ENCODE measurements around the gene SLC6A13. TPM values are rescaled to one million over a fixed set of nuclear protein-coding genes. Genes with fewer than 3 reads are reported as not detected.

SLC6A13 gene
- total and polyA plus RNA-seq, 2 of the 13 experiments (the other 11 are each of a cell fraction or from before 2014, with no cell fraction given) = 0.05 to 0.15 TPM

DNA sequence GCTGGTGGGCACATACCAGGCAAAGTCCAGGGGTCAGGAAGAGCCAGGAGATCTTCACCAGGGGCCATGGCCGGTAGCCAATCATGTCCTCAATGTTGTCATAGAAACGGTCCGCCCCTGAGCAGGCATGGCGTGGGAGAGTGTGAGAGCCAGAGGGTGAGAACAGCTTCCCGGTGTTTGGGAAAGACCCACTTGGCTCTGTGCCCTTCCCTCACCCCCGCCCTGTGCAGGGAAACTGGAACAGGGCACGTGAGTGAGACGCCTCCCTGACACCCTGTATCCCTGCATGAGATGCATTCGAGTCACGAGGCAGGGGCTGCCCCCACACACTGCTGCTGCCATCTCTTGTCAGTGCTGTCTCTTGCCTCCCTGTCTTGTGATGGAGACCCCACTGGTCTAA, 69.4 kb downstream of the SLC6A13 start (continued):
- TF ChIP-seq ZNF562 (CRISPR knock-in tag; IDR thresholded peaks at IDR 0.05; ENCODE audit: borderline replicate concordance) = no peak
- no peak for TF ChIP-seq ATF7-NPFF (CRISPR knock-in tag; IDR thresholded peaks at IDR 0.05; ENCODE audit: low read depth)
- TF ChIP-seq, protein P1, sequence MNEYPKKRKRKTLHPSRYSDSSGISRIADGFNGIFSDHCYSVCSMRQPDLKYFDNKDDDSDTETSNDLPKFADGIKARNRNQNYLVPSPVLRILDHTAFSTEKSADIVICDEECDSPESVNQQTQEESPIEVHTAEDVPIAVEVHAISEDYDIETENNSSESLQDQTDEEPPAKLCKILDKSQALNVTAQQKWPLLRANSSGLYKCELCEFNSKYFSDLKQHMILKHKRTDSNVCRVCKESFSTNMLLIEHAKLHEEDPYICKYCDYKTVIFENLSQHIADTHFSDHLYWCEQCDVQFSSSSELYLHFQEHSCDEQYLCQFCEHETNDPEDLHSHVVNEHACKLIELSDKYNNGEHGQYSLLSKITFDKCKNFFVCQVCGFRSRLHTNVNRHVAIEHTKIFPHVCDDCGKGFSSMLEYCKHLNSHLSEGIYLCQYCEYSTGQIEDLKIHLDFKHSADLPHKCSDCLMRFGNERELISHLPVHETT (CRISPR knock-in tag; conservative IDR thresholded peaks at IDR 0.05) = no peak
- no peak for TF ChIP-seq ZNF644 (CRISPR knock-in tag; IDR thresholded peaks at IDR 0.05; ENCODE audit: low read depth)
- no peak for TF ChIP-seq RFXANK (CRISPR knock-in tag; IDR thresholded peaks at IDR 0.05)
- TF ChIP-seq SETDB1 (CRISPR knock-in tag; IDR thresholded peaks at IDR 0.05; ENCODE audit: borderline replicate concordance) = no peak

- no TSS peak for BruUV-seq (replicated peaks)
- TF ChIP-seq MIER2 (CRISPR knock-in tag; IDR thresholded peaks at IDR 0.05) = no peak
- TF ChIP-seq MEIS1 (CRISPR knock-in tag; IDR thresholded peaks at IDR 0.05; ENCODE audit: borderline replicate concordance) = no peak
- TF ChIP-seq CREB1 (IDR thresholded peaks at IDR 0.05) = no peak
- no peak for TF ChIP-seq CREB1 (CRISPR knock-in tag; IDR thresholded peaks at IDR 0.05)
- TF ChIP-seq, protein P2, sequence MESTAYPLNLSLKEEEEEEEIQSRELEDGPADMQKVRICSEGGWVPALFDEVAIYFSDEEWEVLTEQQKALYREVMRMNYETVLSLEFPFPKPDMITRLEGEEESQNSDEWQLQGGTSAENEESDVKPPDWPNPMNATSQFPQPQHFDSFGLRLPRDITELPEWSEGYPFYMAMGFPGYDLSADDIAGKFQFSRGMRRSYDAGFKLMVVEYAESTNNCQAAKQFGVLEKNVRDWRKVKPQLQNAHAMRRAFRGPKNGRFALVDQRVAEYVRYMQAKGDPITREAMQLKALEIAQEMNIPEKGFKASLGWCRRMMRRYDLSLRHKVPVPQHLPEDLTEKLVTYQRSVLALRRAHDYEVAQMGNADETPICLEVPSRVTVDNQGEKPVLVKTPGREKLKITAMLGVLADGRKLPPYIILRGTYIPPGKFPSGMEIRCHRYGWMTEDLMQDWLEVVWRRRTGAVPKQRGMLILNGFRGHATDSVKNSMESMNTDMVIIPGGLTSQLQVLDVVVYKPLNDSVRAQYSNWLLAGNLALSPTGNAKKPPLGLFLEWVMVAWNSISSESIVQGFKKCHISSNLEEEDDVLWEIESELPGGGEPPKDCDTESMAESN (CRISPR knock-in tag; conservative IDR thresholded peaks at IDR 0.05) = no peak
- TF ChIP-seq ZNF124 (CRISPR knock-in tag; IDR thresholded peaks at IDR 0.05) = no peak
- TF ChIP-seq, protein P3, sequence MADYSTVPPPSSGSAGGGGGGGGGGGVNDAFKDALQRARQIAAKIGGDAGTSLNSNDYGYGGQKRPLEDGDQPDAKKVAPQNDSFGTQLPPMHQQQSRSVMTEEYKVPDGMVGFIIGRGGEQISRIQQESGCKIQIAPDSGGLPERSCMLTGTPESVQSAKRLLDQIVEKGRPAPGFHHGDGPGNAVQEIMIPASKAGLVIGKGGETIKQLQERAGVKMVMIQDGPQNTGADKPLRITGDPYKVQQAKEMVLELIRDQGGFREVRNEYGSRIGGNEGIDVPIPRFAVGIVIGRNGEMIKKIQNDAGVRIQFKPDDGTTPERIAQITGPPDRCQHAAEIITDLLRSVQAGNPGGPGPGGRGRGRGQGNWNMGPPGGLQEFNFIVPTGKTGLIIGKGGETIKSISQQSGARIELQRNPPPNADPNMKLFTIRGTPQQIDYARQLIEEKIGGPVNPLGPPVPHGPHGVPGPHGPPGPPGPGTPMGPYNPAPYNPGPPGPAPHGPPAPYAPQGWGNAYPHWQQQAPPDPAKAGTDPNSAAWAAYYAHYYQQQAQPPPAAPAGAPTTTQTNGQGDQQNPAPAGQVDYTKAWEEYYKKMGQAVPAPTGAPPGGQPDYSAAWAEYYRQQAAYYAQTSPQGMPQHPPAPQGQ (CRISPR knock-in tag; IDR thresholded peaks at IDR 0.05; ENCODE audit: borderline replicate concordance) = no peak
- no peak for TF ChIP-seq ZNF329 (CRISPR knock-in tag; IDR thresholded peaks at IDR 0.05; ENCODE audit: low read depth)
- TF ChIP-seq ZNF276 (CRISPR knock-in tag; IDR thresholded peaks at IDR 0.05; ENCODE audit: low read depth) = no peak
- no peak for TF ChIP-seq RORA (CRISPR knock-in tag; IDR thresholded peaks at IDR 0.05)
- no peak for TF ChIP-seq ZMYM2 (CRISPR knock-in tag; IDR thresholded peaks at IDR 0.05)
- TF ChIP-seq ZNF772 (CRISPR knock-in tag; IDR thresholded peaks at IDR 0.05) = no peak
- no peak for TF ChIP-seq RAD51 (IDR thresholded peaks at IDR 0.05; ENCODE audit: borderline replicate concordance)
These were observed 71.1 kb downstream of the SLC6A13 start for GRCh38 chr12:191541-191940.

More at GRCh38 chr12:191541-191940, 71.1 kb downstream of the SLC6A13 start:
- H3K36me3 ChIP-seq (replicated peaks in 1 of 2; ENCODE audit: control insufficient read depth in 1 of 2, insufficient read depth in 2 of 2, low read length in 2 of 2) = no peaks in the 10 kb centered on the region
- no peaks in the 10 kb centered on the region; a peak in 3 of 5 replicates for H3K27me3 ChIP-seq (ENCODE audit: control insufficient read depth in 1 of 2, insufficient read depth in 2 of 2, low read length in 2 of 2)
- no peak overlapping the region for H3K27ac ChIP-seq (ENCODE audit: extremely low read length, insufficient read depth, low read length)
- intact Hi-C loops (cut with micrococcal nuclease; ENCODE audit: unreplicated experiment) = no loop called here
- no peak overlapping the region for H3K9ac ChIP-seq (ENCODE audit: insufficient read depth, low read depth, low read length)
- DNase-seq (ENCODE audit: low spot score) (no peak), FAIRE-seq (no peak), ATAC-seq (no peak)
- H3K4me1 ChIP-seq (ENCODE audit: insufficient read depth, low read length) = peaks cover 6% of the 10 kb centered on the region; the same call in 1 of the 2 replicates
- no peaks in the 10 kb centered on the region for H4K20me1 ChIP-seq (ENCODE audit: insufficient read depth, low read length)
- 69% methylated on average over 3 of the region's 3 CpGs for WGBS (ENCODE audit: low lambda C conversion rate)
- H3K4me3 ChIP-seq (replicated peaks in 1 of 3; ENCODE audit: insufficient read depth in 1 of 3, low read depth in 2 of 3, low read length in 3 of 3) = no peak overlapping the region
- ChIA-PET CTCF (ENCODE audit: low intra/inter-chr PET ratio, low total read pairs) (no interaction called here), POLR2A (no interaction called here)
- H3K4me2 ChIP-seq (ENCODE audit: low read depth, low read length) = no peak overlapping the region
- H2AFZ ChIP-seq (ENCODE audit: low read length) = no peak overlapping the region
- in situ Hi-C loops (cut with HindIII; ENCODE audit: extremely low pct_ligation_motif_present, low pct_unique_long_range_greater_than_20kb) = no loop called here
- no peaks in the 10 kb centered on the region for H3K79me2 ChIP-seq (ENCODE audit: insufficient read depth, low read length)
- no peaks in the 10 kb centered on the region for H3K9me3 ChIP-seq (ENCODE audit: low read length)
